PC-3 (cell line): ENCODE measurements around the gene SMPDL3A. TPM values are rescaled to one million over a fixed set of nuclear protein-coding genes. Genes with fewer than 3 reads are reported as not detected.

Source experiments
- ATAC-seq: fragments of 200-7000 bp; cut with Tn5 transposase; 2 replicates; pipeline ENCODE4 v1.9.1; 2020; ENCODE audit warnings: mild to moderate bottlenecking, moderate library complexity
- BruUV-seq: library from RNA; stranded (reverse); fragments of 400-500 nt; replicated peaks from 2 replicates; lab custom pipeline; 2021; lab: Mats Ljungman, UMichigan
- CTCF ChIA-PET: fragments of 300-600 bp; sonication (Branson Sonifier 250); formaldehyde crosslinking; loops from one replicate; lab custom pipeline; 2022; ENCODE audit warnings: antibody characterized with exemption; lab: Charles Lee
- POLR2A ChIA-PET: fragments of 300-600 bp; sonication (Branson Sonifier 250); formaldehyde crosslinking; loops from one replicate; lab custom pipeline; 2022; ENCODE audit warnings: antibody characterized with exemption; ENCODE audit not compliant: unreplicated experiment; lab: Charles Lee
- DNase-seq: peaks from one replicate; pipeline ENCODE4 v3.0.0-alpha.2; 2015
- H2AFZ ChIP-seq: fragments of 300-600 bp; sonication (generic); 2 replicates; pipeline ENCODE4 v1.6.0; 2016; ENCODE audit warnings: antibody characterized with exemption, low read length
- H3F3A ChIP-seq: fragments of 300-600 bp; sonication (generic); one replicate; pipeline ENCODE4 v1.6.0; 2017; ENCODE audit warnings: antibody characterized with exemption, low read length, control low read depth, mild to moderate bottlenecking; ENCODE audit not compliant: unreplicated experiment
- H3K27ac ChIP-seq: fragments of 300-600 bp; sonication (generic); 2 replicates; pipeline ENCODE4 v1.5.1; 2016; ENCODE audit warnings: mild to moderate bottlenecking, low read length
- H3K27me3 ChIP-seq: fragments of 300-600 bp; sonication (generic); 2 replicates; pipeline ENCODE4 v1.6.1; 2016; ENCODE audit warnings: low read length, mixed read lengths
- H3K36me3 ChIP-seq: fragments of 300-600 bp; sonication (generic); 2 replicates; pipeline ENCODE4 v1.6.1; 2016; ENCODE audit warnings: low read depth, mixed run types, low read length, mixed read lengths
- H3K4me1 ChIP-seq: fragments of 300-600 bp; sonication (generic); 2 replicates; pipeline ENCODE4 v1.5.1; 2016; ENCODE audit warnings: low read length; ENCODE audit not compliant: insufficient read depth
- H3K4me2 ChIP-seq: fragments of 300-600 bp; sonication (generic); 2 replicates; pipeline ENCODE4 v1.6.0; 2016; ENCODE audit warnings: low read length
- H3K4me3 ChIP-seq: fragments of 300-600 bp; sonication (generic); 2 replicates; pipeline ENCODE4 v1.5.1; 2016; ENCODE audit warnings: mild to moderate bottlenecking, low read length, mixed read lengths
- H3K79me2 ChIP-seq: fragments of 300-600 bp; sonication (generic); 2 replicates; pipeline ENCODE4 v1.6.1; 2017; ENCODE audit warnings: low read length, mixed read lengths
- H3K9ac ChIP-seq: fragments of 300-600 bp; sonication (generic); 2 replicates; pipeline ENCODE4 v1.6.0; 2016; ENCODE audit warnings: mild to moderate bottlenecking, low read length
- H3K9me2 ChIP-seq: fragments of 300-600 bp; sonication (generic); replicated peaks from 2 replicates; pipeline ENCODE4 v1.6.1; 2016; ENCODE audit warnings: mixed run types, low read length, mixed read lengths
- H3K9me3 ChIP-seq: fragments of 300-600 bp; sonication (generic); 2 replicates; pipeline ENCODE4 v1.6.1; 2016; ENCODE audit warnings: low read length, mixed read lengths
- H4K20me1 ChIP-seq: fragments of 300-600 bp; sonication (generic); 2 replicates; pipeline ENCODE4 v1.6.1; 2016; ENCODE audit warnings: low read length, mixed read lengths
- CTCF ChIP-seq: fragments of 300-600 bp; sonication (generic); conservative IDR thresholded peaks from 2 replicates; pipeline ENCODE4 v1.5.1; 2017; ENCODE audit warnings: antibody characterized with exemption, low read depth, mild to moderate bottlenecking, low read length
- EZH2 ChIP-seq: fragments of 300-600 bp; sonication (generic); IDR thresholded peaks from one replicate; pipeline ENCODE4 v1.6.1; 2017; ENCODE audit warnings: antibody characterized with exemption, mild to moderate bottlenecking, low read length; ENCODE audit not compliant: unreplicated experiment
- EZH2phosphoT487 ChIP-seq: fragments of 300-600 bp; sonication (generic); IDR thresholded peaks from 2 replicates; pipeline ENCODE4 v1.6.1; 2018; ENCODE audit warnings: mild to moderate bottlenecking, antibody characterized with exemption, low read length, borderline replicate concordance
- intact Hi-C: fragments of 100-400 bp; cut with micrococcal nuclease; formaldehyde crosslinking; loops from 2 replicates; pipeline ENCODE4 v1.9.0; 2023
- total RNA-seq: library from RNA; depleted of rRNA; stranded (reverse); fragments of >200 nt; gene quantifications from 2 replicates; pipeline ENCODE4 v1.2.3, GENCODE V29; 2014

The SMPDL3A gene
- total RNA-seq, 1 experiment from 2014 or later, result 4.6 TPM

DNA sequence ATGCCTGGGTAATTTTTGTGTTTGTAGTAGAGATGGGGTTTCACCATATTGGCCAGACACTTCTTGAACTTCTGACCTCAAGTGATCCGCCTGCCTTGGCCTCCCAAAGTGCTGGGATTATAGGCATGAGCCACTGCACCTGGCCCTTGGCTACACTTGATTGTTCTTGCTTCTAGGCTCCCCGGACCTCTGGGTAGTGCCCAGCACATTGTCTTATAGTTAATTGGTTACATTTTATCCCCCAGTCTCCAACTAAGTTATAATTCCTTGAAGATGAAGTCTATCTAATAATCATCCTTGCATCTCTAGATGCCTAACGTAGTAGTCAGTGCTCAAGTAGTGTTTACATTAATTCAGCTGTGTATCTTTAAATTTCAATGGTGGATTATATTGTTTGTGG is 11.8 kb downstream of the SMPDL3A start:
- peaks cover 36% of the 10 kb centered on the region for H3K4me1 ChIP-seq
- POLR2A ChIA-PET, result no interaction called here
- H3K9me3 ChIP-seq, result no peaks in the 10 kb centered on the region
- no peak overlapping the region for H3K4me3 ChIP-seq
- CTCF ChIA-PET, result interaction anchor here (1.4 kb wide), 1 partner anchor 38 kb away, joined by 4 read pairs; no protein-coding TSS in a partner anchor
- no peak overlapping the region for H3K4me2 ChIP-seq
- no peaks in the 10 kb centered on the region for H3K79me2 ChIP-seq
- H3K27me3 ChIP-seq, result no peaks in the 10 kb centered on the region
- no peak for TF ChIP-seq CTCF
- TF ChIP-seq EZH2phosphoT487, result no peak
- TF ChIP-seq EZH2, result no peak
- no TSS peak for BruUV-seq
- DNase-seq (no peak), ATAC-seq (no peak)
- H3F3A ChIP-seq, result peaks cover 12% of the 10 kb centered on the region
- intact Hi-C loops, result no loop called here
- no peak overlapping the region for H2AFZ ChIP-seq
- no peak overlapping the region for H3K9ac ChIP-seq
- no peaks in the 10 kb centered on the region for H3K36me3 ChIP-seq
- no peaks in the 10 kb centered on the region for H4K20me1 ChIP-seq
- H3K9me2 ChIP-seq, result no peaks in the 10 kb centered on the region
- no peak overlapping the region for H3K27ac ChIP-seq

DNA sequence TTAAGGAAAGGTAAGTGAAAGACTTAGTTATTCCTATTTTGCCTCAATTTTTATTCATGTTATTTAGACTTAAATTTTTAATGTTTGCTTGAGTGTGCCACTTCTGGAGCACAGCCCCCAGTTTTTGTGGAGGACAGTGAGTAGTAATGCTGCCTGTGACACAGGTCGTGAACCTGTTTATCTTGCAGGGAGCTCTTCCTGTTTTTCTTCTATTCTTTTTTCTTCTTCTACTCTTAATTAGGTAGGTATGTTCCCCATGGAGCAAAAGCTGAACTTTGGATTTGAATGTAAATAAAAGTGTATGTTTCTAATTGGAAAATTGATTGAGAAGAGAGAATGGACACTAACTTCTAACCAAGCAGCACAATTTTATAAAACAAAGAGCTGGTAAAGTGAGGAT is 12.3 kb downstream of the SMPDL3A start:
- no peaks in the 10 kb centered on the region for H3K9me3 ChIP-seq
- ATAC-seq (no peak), DNase-seq (no peak)
- H3K9ac ChIP-seq, result no peak overlapping the region
- H2AFZ ChIP-seq, result no peak overlapping the region
- no peaks in the 10 kb centered on the region for H3K27me3 ChIP-seq
- H3K4me1 ChIP-seq, result peaks cover 36% of the 10 kb centered on the region
- TF ChIP-seq CTCF, result no peak
- TF ChIP-seq EZH2, result no peak
- no peak for TF ChIP-seq EZH2phosphoT487
- POLR2A ChIA-PET, result no interaction called here
- H3F3A ChIP-seq, result peaks cover 12% of the 10 kb centered on the region
- CTCF ChIA-PET, result interaction anchor here (0.7 to 1.4 kb wide), 2 partner anchors 29 to 37 kb away, joined by 4 read pairs; no protein-coding TSS in a partner anchor
- no peaks in the 10 kb centered on the region for H4K20me1 ChIP-seq
- no peak overlapping the region for H3K27ac ChIP-seq
- H3K4me2 ChIP-seq, result no peak overlapping the region
- intact Hi-C loops, result no loop called here
- BruUV-seq, result no TSS peak
- no peak overlapping the region for H3K4me3 ChIP-seq
- no peaks in the 10 kb centered on the region for H3K9me2 ChIP-seq
- H3K79me2 ChIP-seq, result no peaks in the 10 kb centered on the region
- H3K36me3 ChIP-seq, result no peaks in the 10 kb centered on the region

GRCh38 chr6:122803171-122803661 is 14.2 kb downstream of the SMPDL3A start:
- Histone ChIP-seq H3K4me1 (peaks cover 23% of the 10 kb centered on the region), H3K27me3 (no peaks in the 10 kb centered on the region), H3K36me3 (no peaks in the 10 kb centered on the region), H4K20me1 (no peaks in the 10 kb centered on the region), H3K4me3 (no peak overlapping the region), H3K4me2 (no peak overlapping the region), H3K27ac (no peak overlapping the region), H3K9me3 (no peaks in the 10 kb centered on the region), H2AFZ (no peak overlapping the region), H3K79me2 (no peaks in the 10 kb centered on the region), H3K9me2 (no peaks in the 10 kb centered on the region), H3F3A (peaks cover 12% of the 10 kb centered on the region), H3K9ac (no peak overlapping the region)
- TF ChIP-seq CTCF (no peak), EZH2phosphoT487 (no peak), EZH2 (no peak)
- ChIA-PET POLR2A (no interaction called here), CTCF (no interaction called here)
- intact Hi-C loops, result no loop called here
- no peak for ATAC-seq
- BruUV-seq, result no TSS peak
- no peak for DNase-seq
